SH-SY5Y (cell line): ENCODE results near the gene PPM1H.

ENCODE experiments used
- GATA2 ChIP-seq: IDR thresholded peaks from 2 replicates; pipeline ENCODE4 v1.6.1; 2011; ENCODE audit warnings: mild to moderate bottlenecking, low read depth, low read length
- GATA3 ChIP-seq: IDR thresholded peaks from 2 replicates; pipeline ENCODE4 v1.6.1; 2011; ENCODE audit warnings: low read depth, mild to moderate bottlenecking, low read length, moderate library complexity

- TF ChIP-seq GATA2 (no peak), GATA3 (no peak)
These were observed 69.9 kb downstream of the PPM1H start for GRCh38 chr12:62865065-62865464.
